PC-3 (cell line): ENCODE results near the gene UTF1.

Experiments
- CTCF ChIP-seq: fragments of 300-600 bp; sonication (generic); conservative IDR thresholded peaks from 2 replicates; pipeline ENCODE4 v1.5.1; 2017; ENCODE audit warnings: antibody characterized with exemption, low read depth, mild to moderate bottlenecking, low read length
- EZH2 ChIP-seq: fragments of 300-600 bp; sonication (generic); IDR thresholded peaks from one replicate; pipeline ENCODE4 v1.6.1; 2017; ENCODE audit warnings: antibody characterized with exemption, mild to moderate bottlenecking, low read length; ENCODE audit not compliant: unreplicated experiment
- EZH2phosphoT487 ChIP-seq: fragments of 300-600 bp; sonication (generic); IDR thresholded peaks from 2 replicates; pipeline ENCODE4 v1.6.1; 2018; ENCODE audit warnings: mild to moderate bottlenecking, antibody characterized with exemption, low read length, borderline replicate concordance

GRCh38 chr10:133221331-133221730 lies 8.7 kb upstream of the UTF1 start:
- no peak for TF ChIP-seq CTCF
- TF ChIP-seq EZH2, result no peak
- no peak for TF ChIP-seq EZH2phosphoT487
